Activated T-cell treated with anti-CD3 and anti-CD28 coated beads, Interleukin-2, amount 50 U/mL, for 1 hour (primary cell): ENCODE results near the gene LMO3.
"Not testable (repeated sequence)": the region's sequence is repeated elsewhere in the genome, so short reads cannot be mapped to it uniquely, and the experiment has no call there.

ENCODE experiments used
- DNase-seq: peaks from one replicate; pipeline ENCODE4 v3.0.0-alpha.2; 2020

The LMO3 gene

DNA sequence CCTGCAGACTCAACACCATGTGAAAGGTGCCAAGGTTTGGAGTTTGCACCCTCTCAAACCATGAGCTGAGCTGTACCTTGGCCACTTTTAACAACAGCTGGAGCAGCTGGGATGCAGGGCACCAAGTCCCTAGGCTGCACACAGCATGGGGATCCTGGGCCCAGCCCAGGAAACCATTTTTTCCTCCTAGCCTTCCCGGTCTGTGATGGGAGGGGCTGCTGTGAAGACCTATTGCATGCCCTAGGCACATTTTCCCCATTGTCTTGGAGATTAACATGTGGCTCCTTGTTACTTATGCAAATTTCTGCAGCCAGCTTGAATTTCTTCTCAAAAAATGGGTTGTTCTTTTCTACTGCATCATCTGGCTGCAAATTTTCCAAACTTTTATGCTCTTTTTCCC lies 68.3 kb downstream of the LMO3 start:
- not testable (repeated sequence) for DNase-seq

- DNase-seq = no peak
These were observed 74.3 kb downstream of the LMO3 start for GRCh38 chr12:16531621-16532020.

GRCh38 chr12:16530268-16530850 lies 75.6 kb downstream of the LMO3 start:
- DNase-seq = no peak

DNA sequence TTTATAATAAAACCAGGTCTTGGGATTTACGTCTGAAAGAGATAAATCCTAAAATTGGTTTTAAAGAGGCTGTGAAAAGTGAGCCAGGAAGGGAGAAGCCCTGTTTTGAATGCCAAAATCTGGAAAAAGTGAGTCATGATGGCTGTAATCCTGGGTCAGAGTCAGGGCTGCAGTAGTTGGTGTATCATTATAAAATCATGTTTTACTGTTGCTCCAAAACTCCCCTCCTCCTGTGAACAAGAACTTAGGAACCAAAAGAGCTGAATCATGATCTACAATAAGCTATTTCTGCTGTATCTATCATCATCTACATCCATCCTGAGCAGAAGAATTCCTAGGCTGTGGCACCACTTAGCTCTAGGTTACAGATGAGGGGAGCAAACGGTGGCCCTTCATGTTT lies 79.3 kb downstream of the LMO3 start:
- DNase-seq = no peak

- no peak for DNase-seq
These were observed 81.6 kb downstream of the LMO3 start for GRCh38 chr12:16524378-16524777.

DNA sequence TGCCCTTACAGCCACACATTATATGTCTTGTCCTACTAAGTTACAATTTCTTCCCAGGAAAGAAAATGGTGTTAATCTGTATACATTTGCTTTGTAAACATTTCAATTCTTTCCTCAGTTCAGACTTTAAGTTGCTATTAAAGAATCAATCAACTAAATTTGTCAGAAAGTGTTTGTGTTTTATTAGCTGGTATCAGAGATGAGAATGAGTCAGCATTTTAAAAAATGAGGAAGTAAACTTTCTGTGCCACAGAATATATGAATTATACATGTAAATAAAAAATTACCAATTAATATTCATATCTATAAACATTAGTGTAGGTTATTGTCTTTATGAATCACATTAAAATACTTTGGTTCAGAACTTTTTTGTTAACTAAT lies 82.0 kb downstream of the LMO3 start:
- no peak for DNase-seq

GRCh38 chr12:16523284-16523950 lies 82.5 kb downstream of the LMO3 start:
- DNase-seq = no peak

DNA sequence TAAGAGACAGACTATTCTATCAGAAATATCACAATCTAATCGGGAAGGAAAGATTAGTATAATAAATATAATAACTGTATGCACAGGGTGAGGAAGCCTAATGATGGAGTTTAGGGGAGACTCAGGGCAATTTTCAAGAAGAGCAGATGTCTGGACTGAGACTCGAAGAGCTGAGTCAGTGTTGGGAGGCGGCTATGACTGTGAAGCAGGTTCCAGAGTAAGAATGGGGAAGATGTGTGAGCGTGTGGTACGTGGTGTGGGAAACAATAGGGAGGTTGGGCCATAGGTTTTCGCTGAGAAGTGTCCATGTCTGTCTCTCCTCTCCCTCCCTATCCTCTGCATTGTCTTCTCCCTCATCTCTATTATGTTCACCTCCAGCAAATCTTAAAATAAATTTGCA lies 85.6 kb downstream of the LMO3 start:
- no peak for DNase-seq

DNA sequence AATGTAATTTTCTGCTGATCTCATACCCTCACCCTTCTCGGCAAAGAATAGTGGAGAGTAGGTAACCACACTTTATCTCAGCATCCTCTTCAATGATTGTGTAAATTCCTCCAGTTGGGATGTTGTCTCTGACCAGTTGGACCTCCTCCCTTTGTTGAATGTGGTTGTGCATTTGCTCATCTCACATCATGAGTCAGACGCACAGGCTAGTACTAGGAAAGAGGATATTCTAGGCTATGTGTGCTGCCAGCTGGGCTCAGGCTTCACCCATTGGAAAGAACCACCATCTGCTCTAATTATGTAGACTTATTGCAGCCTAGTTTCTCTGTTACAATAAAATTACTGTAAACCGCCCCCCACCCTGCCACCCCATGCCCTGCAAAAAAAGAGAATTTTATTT lies 90.3 kb downstream of the LMO3 start:
- no peak for DNase-seq

DNA sequence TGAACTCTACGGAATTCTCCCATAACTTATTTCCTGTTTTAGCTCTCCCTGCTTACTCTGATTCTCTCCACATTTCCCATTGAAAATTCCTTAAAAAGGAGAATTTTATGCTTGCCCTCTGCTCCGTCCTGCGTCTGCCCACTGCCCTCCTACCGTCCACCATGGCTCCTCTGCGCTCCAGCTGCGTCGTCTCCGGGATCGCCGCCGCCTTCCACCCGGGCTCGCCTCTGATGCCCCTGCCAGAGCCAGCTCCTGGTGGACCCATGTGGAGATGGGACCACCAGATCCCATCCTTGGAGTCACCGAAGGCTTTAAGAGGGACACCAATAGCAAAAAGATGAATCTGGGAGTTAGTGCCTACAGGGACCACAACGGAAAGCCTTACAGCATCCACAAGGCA lies 92.7 kb downstream of the LMO3 start:
- DNase-seq = no peak

GRCh38 chr12:16509411-16509810 lies 96.6 kb downstream of the LMO3 start:
- DNase-seq = no peak

- DNase-seq = no peak
These were observed 99.6 kb downstream of the LMO3 start for GRCh38 chr12:16506394-16506793.

DNA sequence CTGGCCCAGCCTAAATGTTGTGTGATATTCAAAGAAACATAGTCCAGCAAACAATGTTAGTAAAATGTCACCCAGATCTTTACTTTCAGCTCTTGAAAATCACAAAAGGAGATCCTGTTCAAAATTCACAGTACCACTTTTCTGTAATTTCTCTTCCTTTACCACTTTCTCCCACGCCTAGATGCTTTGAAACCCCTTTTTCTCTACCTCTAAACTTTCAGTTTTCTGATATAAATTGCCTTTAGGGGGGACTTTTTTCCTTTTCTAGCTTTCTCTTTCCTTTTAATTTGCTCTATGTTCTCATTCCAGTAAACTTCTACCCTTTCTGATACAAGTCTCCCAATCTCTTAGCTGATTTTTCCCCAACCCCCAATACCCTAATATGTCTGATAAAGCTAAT lies 101.8 kb downstream of the LMO3 start:
- DNase-seq = no peak

DNA sequence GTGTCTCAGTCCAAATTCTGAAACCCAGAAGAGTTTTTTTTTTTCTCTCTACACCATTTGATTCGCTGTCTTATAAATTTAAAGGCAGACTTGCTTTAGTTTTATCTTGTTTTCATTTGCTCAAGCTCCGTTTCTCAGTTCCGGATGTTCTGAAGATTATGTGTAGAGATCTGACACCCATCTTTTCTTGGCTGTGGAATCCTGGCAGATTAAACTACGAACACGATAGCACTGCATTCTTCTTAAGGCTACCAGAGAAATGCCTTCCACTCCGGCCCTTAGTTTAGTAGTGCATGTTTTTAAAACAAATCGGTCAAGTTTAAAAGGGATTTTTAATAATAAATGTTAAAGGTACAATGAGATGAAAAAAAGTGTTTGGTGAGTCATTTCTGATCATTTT lies 106.4 kb downstream of the LMO3 start:
- no peak for DNase-seq
